Effector memory CD8-positive, alpha-beta T cell (primary cell): ENCODE data around the gene HNRNPCL2.
"Not testable (repeated sequence)": the region's sequence is repeated elsewhere in the genome, so short reads cannot be mapped to it uniquely, and the experiment has no call there.

Source experiments
- ATAC-seq: fragments of 150-1000 bp; cut with Tn5 transposase; replicated peaks from 2 replicates; pipeline ENCODE4 v1.10.0; 2021; ENCODE audit warnings: mild to moderate bottlenecking, moderate library complexity
- DNase-seq, 3 experiments: peaks; one replicate each; pipeline ENCODE4 v3.0.0; 2021
- H3K27ac Mint-ChIP-seq, 2 donors: one replicate each; pipeline ENCODE4 v1.8.0; 2022; ENCODE audit warnings: mild to moderate bottlenecking in 2 of 2, mixed read lengths in 2 of 2, moderate library complexity in 2 of 2
- H3K27me3 Mint-ChIP-seq, 2 donors: one replicate each; pipeline ENCODE4 v1.8.0; 2022; ENCODE audit warnings: mixed read lengths in 2 of 2
- H3K36me3 Mint-ChIP-seq: one replicate; pipeline ENCODE4 v1.8.0; 2022; ENCODE audit warnings: mild to moderate bottlenecking, moderate library complexity, mixed read lengths; ENCODE audit not compliant: insufficient read depth
- H3K4me1 Mint-ChIP-seq, 2 donors: one replicate each; pipeline ENCODE4 v1.8.0; 2022; ENCODE audit warnings: low read depth in 2 of 2, mixed read lengths in 2 of 2
- H3K4me3 Mint-ChIP-seq, 2 donors: one replicate each; pipeline ENCODE4 v1.8.0; 2022; ENCODE audit warnings: mild to moderate bottlenecking in 2 of 2, mixed read lengths in 2 of 2, moderate library complexity in 2 of 2
- H3K9me3 Mint-ChIP-seq, 2 donors: one replicate each; pipeline ENCODE4 v1.8.0; 2022; ENCODE audit warnings: mixed read lengths in 2 of 2
- total RNA-seq, 9 experiments: gene quantifications; one replicate each; lab custom pipeline; 2026; lab: John Stamatoyannopoulos, UW

HNRNPCL2 gene
- total RNA-seq = 0 to 0.06 (median 0) reads per million in 9 experiments

DNA sequence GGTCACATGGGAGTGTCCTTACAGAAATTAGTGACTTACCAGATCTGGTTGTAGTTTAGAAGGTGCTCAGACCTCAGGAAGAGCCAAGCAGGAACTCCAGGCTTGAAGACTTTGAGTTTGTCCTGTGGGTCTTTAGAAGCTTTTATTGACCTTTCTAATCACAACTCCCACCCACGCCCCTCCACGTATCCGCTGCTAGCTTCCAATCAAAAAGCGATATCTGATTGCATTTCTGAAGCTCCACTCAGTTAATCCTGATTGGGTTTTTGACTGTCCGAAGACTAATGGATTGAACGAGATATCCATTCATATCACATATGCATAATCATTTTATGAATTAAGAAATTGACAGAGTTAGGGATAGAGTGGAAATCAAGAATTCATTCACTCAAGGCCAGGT, at the start of gene HNRNPCL2:
TSS of gene HNRNPCL2 (minus strand) at position 101 of the 400 bp plus-strand sequence. CDS start 454 bp downstream, outside the sequence.
- DNase-seq, H3K36me3 Mint-ChIP-seq, H3K4me1 Mint-ChIP-seq, H3K27ac Mint-ChIP-seq, H3K27me3 Mint-ChIP-seq, H3K4me3 Mint-ChIP-seq, H3K9me3 Mint-ChIP-seq, ATAC-seq: not testable (repeated sequence)

- not testable (repeated sequence) for H3K4me1 Mint-ChIP-seq, DNase-seq, H3K27me3 Mint-ChIP-seq, H3K27ac Mint-ChIP-seq, H3K4me3 Mint-ChIP-seq, ATAC-seq, H3K9me3 Mint-ChIP-seq, H3K36me3 Mint-ChIP-seq
These were observed 48.9 kb upstream of the HNRNPCL2 start, which contains the start of gene HNRNPCL4 for GRCh38 chr1:13165531-13165930. HNRNPCL4 (minus strand) TSS chr1:13165631; CDS start chr1:13165467, 164 bp downstream.

GRCh38 chr1:13155909-13156308, 39.3 kb upstream of the HNRNPCL2 start, which contains the start of gene PRAMEF26:
PRAMEF26 (minus strand) TSS chr1:13156009; CDS start chr1:13153095, 2,914 bp downstream.
- H3K4me1 Mint-ChIP-seq = not testable (repeated sequence)

GRCh38 chr1:13070474-13070873, 46.2 kb downstream of the HNRNPCL2 start, which contains the start of gene PRAMEF25:
PRAMEF25 (plus strand) TSS chr1:13070774; CDS start chr1:13073694, 2,920 bp downstream.
- not testable (repeated sequence) for H3K9me3 Mint-ChIP-seq, H3K36me3 Mint-ChIP-seq, H3K4me1 Mint-ChIP-seq, H3K4me3 Mint-ChIP-seq, H3K27ac Mint-ChIP-seq, ATAC-seq, H3K27me3 Mint-ChIP-seq, DNase-seq

More at GRCh38 chr1:13155909-13156308, 39.3 kb upstream of the HNRNPCL2 start, which contains the start of gene PRAMEF26:
- H3K36me3 Mint-ChIP-seq, ATAC-seq, H3K9me3 Mint-ChIP-seq, H3K4me3 Mint-ChIP-seq, H3K27ac Mint-ChIP-seq, H3K27me3 Mint-ChIP-seq, DNase-seq: not testable (repeated sequence)
